Colonic mucosa (tissue), 4 donors: ENCODE measurements around the gene ADCY9. TPM values are rescaled to one million over a fixed set of nuclear protein-coding genes. Genes with fewer than 3 reads are reported as not detected.

Source experiments
- DNase-seq: peaks from one replicate; pipeline ENCODE4 v3.0.0-alpha.2; 2020
- H3K27ac ChIP-seq: fragments of 200-600 bp; one replicate; pipeline ENCODE4 v1.8.0; 2021
- H3K27me3 ChIP-seq: fragments of 200-600 bp; one replicate; pipeline ENCODE4 v1.8.0; 2021
- H3K36me3 ChIP-seq: fragments of 200-600 bp; one replicate; pipeline ENCODE4 v1.8.0; 2021
- H3K4me1 ChIP-seq: fragments of 200-600 bp; one replicate; pipeline ENCODE4 v1.8.0; 2021; ENCODE audit warnings: mild to moderate bottlenecking
- H3K4me3 ChIP-seq: fragments of 200-600 bp; one replicate; pipeline ENCODE4 v1.8.0; 2021
- H3K9ac ChIP-seq, 2 donors: one replicate each; pipeline ENCODE4 v1.7.0; 2013; ENCODE audit warnings: control low read depth in 2 of 2, low read depth in 2 of 2, low read length in 2 of 2
- H3K9me3 ChIP-seq: fragments of 200-600 bp; one replicate; pipeline ENCODE4 v1.8.0; 2021
- CTCF ChIP-seq: fragments of 200-600 bp; IDR thresholded peaks from one replicate; pipeline ENCODE4 v1.8.0; 2022; ENCODE audit warnings: antibody characterized with exemption, mild to moderate bottlenecking
- intact Hi-C: fragments of 100-400 bp; cut with DNase I; formaldehyde crosslinking; loops from one replicate; pipeline ENCODE4 v1.14.1; 2022
- total RNA-seq, 2 donors: library from RNA; stranded (reverse); fragmentation: NEBNext Ultra II Directional in 1 of 2; extraction: Animal tissue kit (Norgen Biotek cat#: 25700) in 1 of 2; gene quantifications; one replicate each; pipeline ENCODE4 v1.2.1, GENCODE V29; 2021
- donor health status: healthy.
- donor health status: DM: no; HTN: no; CAD: no.
- donor health status: DM: no; HTN: no; CAD: no.

ADCY9 gene
- total RNA-seq, 2 donors from 2014 or later: 23.8 to 25.6 TPM

- Histone ChIP-seq H3K27me3 (no peaks in the 10 kb centered on the region), H3K9me3 (no peaks in the 10 kb centered on the region), H3K4me1 (no peaks in the 10 kb centered on the region), H3K4me3 (no peak overlapping the region), H3K36me3 (no peaks in the 10 kb centered on the region), H3K27ac (no peak overlapping the region), H3K9ac (no peak overlapping the region)
- intact Hi-C loops: no loop called here
- DNase-seq: no peak
- TF ChIP-seq CTCF: no peak
Observed at GRCh38 chr16:4070936-4071335, 45.3 kb downstream of the ADCY9 start.

DNA sequence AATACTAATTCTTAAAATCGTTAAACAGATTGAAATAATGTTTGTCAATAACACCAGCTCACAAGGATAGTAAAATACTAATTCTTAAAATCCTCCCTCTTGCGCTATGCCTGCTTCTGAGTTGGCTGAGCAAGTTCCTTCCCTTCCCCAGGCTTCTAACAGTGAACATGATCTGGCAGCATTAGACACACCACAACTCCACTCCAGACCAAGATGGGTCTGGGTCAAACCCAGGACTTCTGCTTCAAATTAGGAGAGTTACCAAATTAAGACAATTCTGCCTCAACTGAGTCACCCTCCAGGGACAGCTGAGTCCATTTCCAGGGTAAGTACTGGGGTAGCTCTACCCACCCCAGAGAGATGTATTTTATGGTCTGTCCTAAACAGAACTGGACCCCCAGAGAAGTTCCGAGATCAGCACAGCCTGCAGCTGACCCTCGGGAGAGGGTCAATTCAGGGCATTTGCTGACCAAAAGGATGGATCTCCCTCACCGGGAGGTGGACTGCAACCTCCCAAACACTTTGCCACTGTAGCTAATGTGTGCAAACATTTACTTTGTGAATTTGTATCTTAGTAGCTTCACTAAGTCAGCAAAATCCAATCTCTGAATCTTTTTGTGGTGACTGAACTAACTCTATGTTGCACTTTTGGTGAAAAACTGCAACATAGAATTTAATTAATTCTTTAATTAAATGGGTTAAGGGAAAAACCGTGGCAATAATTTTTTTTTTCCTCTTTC lies 48.8 kb downstream of the ADCY9 start:
- no peaks in the 10 kb centered on the region for H3K4me1 ChIP-seq
- no peak for DNase-seq
- no peaks in the 10 kb centered on the region for H3K36me3 ChIP-seq
- TF ChIP-seq CTCF: no peak
- no peaks in the 10 kb centered on the region for H3K9me3 ChIP-seq
- H3K27me3 ChIP-seq: no peaks in the 10 kb centered on the region
- intact Hi-C loops: no loop called here
- H3K4me3 ChIP-seq: no peak overlapping the region
- H3K9ac ChIP-seq: no peak overlapping the region
- H3K27ac ChIP-seq: no peak overlapping the region

DNA sequence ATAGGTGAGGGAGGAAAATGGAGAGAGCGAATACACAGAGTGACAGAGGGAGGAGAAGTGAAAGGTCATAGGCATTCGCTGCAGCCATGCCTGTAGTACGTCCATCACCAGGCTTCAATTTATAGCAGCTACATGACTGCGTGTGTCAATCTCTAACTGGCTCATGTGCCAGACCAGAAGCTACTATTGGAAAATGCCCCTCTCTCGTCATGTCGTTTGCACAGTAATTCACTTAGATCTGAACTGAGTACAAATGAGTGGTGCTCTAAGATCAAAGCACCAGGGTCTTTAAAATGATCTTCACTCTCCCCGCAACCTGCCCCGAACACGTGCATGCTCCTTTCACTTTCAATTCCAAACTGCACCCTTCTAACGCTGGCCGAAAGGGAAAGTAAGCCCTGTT lies 51.3 kb downstream of the ADCY9 start:
- Histone ChIP-seq H3K9ac (no peak overlapping the region), H3K27ac (no peak overlapping the region), H3K9me3 (no peaks in the 10 kb centered on the region), H3K4me3 (no peak overlapping the region), H3K4me1 (no peaks in the 10 kb centered on the region), H3K27me3 (no peaks in the 10 kb centered on the region), H3K36me3 (no peaks in the 10 kb centered on the region)
- no peak for TF ChIP-seq CTCF
- intact Hi-C loops: no loop called here
- no peak for DNase-seq

- no peak for TF ChIP-seq CTCF
- DNase-seq: no peak
- H3K4me3 ChIP-seq: no peak overlapping the region
- H3K27ac ChIP-seq: no peak overlapping the region
- H3K27me3 ChIP-seq: no peaks in the 10 kb centered on the region
- no peaks in the 10 kb centered on the region for H3K4me1 ChIP-seq
- intact Hi-C loops: no loop called here
- no peak overlapping the region for H3K9ac ChIP-seq
- H3K9me3 ChIP-seq: no peaks in the 10 kb centered on the region
- H3K36me3 ChIP-seq: no peaks in the 10 kb centered on the region
Observed at GRCh38 chr16:4062212-4062802, 53.9 kb downstream of the ADCY9 start.

- Histone ChIP-seq H3K27ac (no peak overlapping the region), H3K9me3 (no peaks in the 10 kb centered on the region), H3K4me3 (no peak overlapping the region), H3K4me1 (no peaks in the 10 kb centered on the region), H3K9ac (no peak overlapping the region), H3K36me3 (no peaks in the 10 kb centered on the region), H3K27me3 (no peaks in the 10 kb centered on the region)
- DNase-seq: no peak
- no peak for TF ChIP-seq CTCF
- intact Hi-C loops: no loop called here
Observed at GRCh38 chr16:4060823-4061222, 55.4 kb downstream of the ADCY9 start.
